Endothelial cell of umbilical vein (primary cell): ENCODE data around the gene NDUFAF7. TPM values are rescaled to one million over a fixed set of nuclear protein-coding genes. Genes with fewer than 3 reads are reported as not detected.
A peak's percentile ranks its signal among the peaks of the same experiment; 100 is the strongest.

Experiments
- BruUV-seq: library from RNA; stranded (reverse); fragments of 400-500 nt; replicated peaks from 2 replicates; lab custom pipeline; 2021; lab: Mats Ljungman, UMichigan
- CTCF ChIA-PET: fragments of 300-600, 350-600 bp; sonication (Branson Sonifier 250); formaldehyde crosslinking; loops from one replicate; lab custom pipeline; 2021; ENCODE audit warnings: antibody characterized with exemption, inconsistent platforms; lab: Charles Lee
- POLR2A ChIA-PET: fragments of 300-600, 350-600 bp; sonication (Branson Sonifier 250); formaldehyde crosslinking; loops from one replicate; lab custom pipeline; 2021; ENCODE audit warnings: antibody characterized with exemption, inconsistent platforms; lab: Charles Lee
- DNase-seq: peaks from one replicate; pipeline ENCODE4 v3.0.0-alpha.2; 2011; ENCODE audit warnings: low read depth, low spot score
- FAIRE-seq: peaks from 2 replicates; lab custom pipeline; 2011; peaks lifted over from hg19 to GRCh38; lab: Jason Lieb, UNC
- H2AFZ ChIP-seq: 2 replicates; pipeline ENCODE4 v1.6.0; 2012; ENCODE audit warnings: low read depth, low read length, control low read depth, inconsistent platforms
- H3K27ac ChIP-seq: 2 replicates; pipeline ENCODE4 v1.5.1; 2011; ENCODE audit warnings: low read depth, mild to moderate bottlenecking, control low read depth, low read length, moderate library complexity; ENCODE audit not compliant: insufficient read depth
- H3K27me3 ChIP-seq, 2 experiments: 2 replicates each; pipeline versions ENCODE4 v1.6.0 to v1.6.1; 2011; ENCODE audit warnings: low read length in 2 of 2, mixed read lengths in 1 of 2; ENCODE audit not compliant: control insufficient read depth in 2 of 2, insufficient read depth in 2 of 2
- H3K36me3 ChIP-seq, 2 experiments: 2 replicates in 1 of 2; 3 replicates in 1 of 2; pipeline ENCODE4 v1.5.1; 2011; ENCODE audit warnings: low read length in 2 of 2, mild to moderate bottlenecking in 1 of 2, moderate library complexity in 1 of 2; ENCODE audit not compliant: control insufficient read depth in 2 of 2, insufficient read depth in 2 of 2; ENCODE audit errors: extremely low read depth in 1 of 2
- H3K4me1 ChIP-seq: 3 replicates; pipeline ENCODE4 v1.5.1; 2011; ENCODE audit warnings: mild to moderate bottlenecking, low read length; ENCODE audit not compliant: control insufficient read depth, insufficient read depth; ENCODE audit errors: extremely low read depth
- H3K4me2 ChIP-seq: 2 replicates; pipeline ENCODE4 v1.6.1; 2011; ENCODE audit warnings: low read length, control low read depth, mixed read lengths; ENCODE audit not compliant: insufficient read depth
- H3K4me3 ChIP-seq, 3 experiments: fragments of 200-600 bp in 1 of 3; sonication (generic), shearing (Covaris generic) in 1 of 3; replicated peaks in 1 of 3; 2 replicates each; pipeline ENCODE4 v1.5.1; 2011 to 2016; ENCODE audit warnings: control low read depth in 3 of 3, low read length in 3 of 3, mild to moderate bottlenecking in 2 of 3, inconsistent platforms in 1 of 3, low read depth in 1 of 3, moderate library complexity in 1 of 3; ENCODE audit not compliant: insufficient read depth in 1 of 3
- H3K79me2 ChIP-seq: 2 replicates; pipeline ENCODE4 v1.6.0; 2012; ENCODE audit warnings: low read length, inconsistent platforms; ENCODE audit not compliant: control insufficient read depth, insufficient read depth
- H3K9ac ChIP-seq: replicated peaks from 2 replicates; pipeline ENCODE3; 2011; ENCODE audit warnings: low read length, control low read depth; ENCODE audit not compliant: insufficient read depth; ENCODE audit errors: extremely low read depth
- H3K9me1 ChIP-seq: replicated peaks from 3 replicates; pipeline ENCODE4 v1.6.0; 2011; ENCODE audit warnings: mild to moderate bottlenecking, low read length; ENCODE audit not compliant: control insufficient read depth, insufficient read depth; ENCODE audit errors: extremely low read depth
- H3K9me3 ChIP-seq: replicated peaks from 2 replicates; pipeline ENCODE4 v1.5.1; 2012; ENCODE audit warnings: low read length, inconsistent platforms; ENCODE audit not compliant: control insufficient read depth, insufficient read depth
- H4K20me1 ChIP-seq: replicated peaks from 2 replicates; pipeline ENCODE3; 2011; ENCODE audit warnings: mild to moderate bottlenecking, low read length; ENCODE audit not compliant: control insufficient read depth, insufficient read depth; ENCODE audit errors: extremely low read depth
- EZH2 ChIP-seq: IDR thresholded peaks from 2 replicates; pipeline ENCODE4 v1.6.1; 2012; ENCODE audit warnings: borderline replicate concordance, low read depth, mild to moderate bottlenecking, moderate library complexity, low read length, inconsistent platforms; ENCODE audit not compliant: severe bottlenecking
- FOS ChIP-seq: IDR thresholded peaks from 2 replicates; pipeline ENCODE4 v1.6.1; 2011; ENCODE audit warnings: mild to moderate bottlenecking, low read length, moderate library complexity, borderline replicate concordance; ENCODE audit not compliant: insufficient read depth
- JUN ChIP-seq: IDR thresholded peaks from 2 replicates; pipeline ENCODE4 v1.6.1; 2011; ENCODE audit warnings: borderline replicate concordance, low read depth; ENCODE audit not compliant: insufficient read length, insufficient read depth
- MYC ChIP-seq: IDR thresholded peaks from one replicate; pipeline ENCODE4 v1.6.1; 2011; ENCODE audit warnings: mild to moderate bottlenecking, low read depth, low read length
- POLR2AphosphoS5 ChIP-seq: IDR thresholded peaks from 2 replicates; pipeline ENCODE4 v1.6.1; 2012; ENCODE audit warnings: low read depth, mild to moderate bottlenecking, control low read depth, low read length, moderate library complexity; ENCODE audit not compliant: insufficient read depth
- dilution Hi-C: fragments of 300-500 bp; cut with MboI; formaldehyde crosslinking; loops from one replicate; pipeline ENCODE4 v1.15.0; 2019; ENCODE audit warnings: low sequenced_read_pairs; ENCODE audit not compliant: extremely low pct_ligation_motif_present
- intact Hi-C: fragments of 100-400 bp; cut with micrococcal nuclease; formaldehyde crosslinking; loops from one replicate; pipeline ENCODE4 v1.10.0; 2022
- polyA plus RNA-seq, 4 experiments: library from polyadenylated mRNA; depleted of rRNA in 3 of 4; stranded (reverse) in 3 of 4; unstranded in 1 of 4; fragments of >200 nt; gene quantifications; 2 replicates each; pipeline versions ENCODE4 v1.2.1 to v1.2.3, GENCODE V29; 2011 to 2012; ENCODE audit warnings: missing spikeins in 1 of 4
- total RNA-seq: library from RNA; stranded (reverse); gene quantifications from 2 replicates; pipeline ENCODE4 v1.2.3, GENCODE V29; 2021
- TF ChIP-seq, protein P1 (sequence below), 2 donors: IDR thresholded peaks; 1 replicate in 1 of 2; 2 replicates in 1 of 2; pipeline ENCODE4 v1.5.1; 2011; ENCODE audit warnings: low read length in 2 of 2, mild to moderate bottlenecking in 2 of 2, moderate library complexity in 2 of 2, control low read depth in 1 of 2, inconsistent platforms in 1 of 2, low read depth in 1 of 2; ENCODE audit not compliant: insufficient read depth in 1 of 2; ENCODE audit errors: extremely low read depth in 1 of 2
- TF ChIP-seq, protein P2 (sequence below): IDR thresholded peaks from 2 replicates; pipeline ENCODE4 v1.6.1; 2011; ENCODE audit not compliant: insufficient read depth, insufficient read length

Gene NDUFAF7
- total and polyA plus RNA-seq, 2 donors (not counting 3 experiments of a cell fraction or from before 2014, with no cell fraction given): 11.6 to 23.4 TPM

DNA sequence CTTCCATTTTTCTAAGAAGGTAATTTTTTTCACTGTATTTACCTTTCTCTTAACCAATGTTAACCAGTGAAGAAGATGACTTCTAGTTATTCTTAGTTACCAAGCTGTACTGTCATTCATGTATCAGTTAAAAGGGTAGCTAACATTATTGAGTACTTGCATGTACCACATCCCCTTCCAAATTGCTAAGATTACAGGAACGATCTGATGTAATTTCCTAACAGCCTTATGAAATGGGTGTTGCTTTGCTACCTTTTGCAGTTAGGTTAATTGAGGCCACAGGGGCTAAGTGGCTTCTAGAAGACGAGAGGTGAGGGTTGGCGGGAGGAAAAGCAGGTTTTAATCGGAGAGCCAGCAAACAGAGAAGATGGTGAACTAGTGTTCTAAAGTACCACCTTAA is 41.2 kb upstream of the NDUFAF7 start:
- Histone ChIP-seq H3K4me1 (peaks cover 6% of the 10 kb centered on the region), H2AFZ (peak overlapping the region; percentile 58), H3K27me3 (peaks cover 0 to 4% of the 10 kb centered on the region in 2 experiments), H3K9me3 (no peaks in the 10 kb centered on the region), H3K4me3 (no peak overlapping the region), H4K20me1 (no peaks in the 10 kb centered on the region), H3K9me1 (no peaks in the 10 kb centered on the region), H3K27ac (no peak overlapping the region), H3K36me3 (no peaks in the 10 kb centered on the region), H3K79me2 (no peaks in the 10 kb centered on the region), H3K9ac (no peak overlapping the region), H3K4me2 (no peak overlapping the region)
- ChIA-PET CTCF (interaction anchor here (1.0 to 1.2 kb wide), 2 partner anchors 9 to 21 kb away, joined by 3 to 5 read pairs; no protein-coding TSS in a partner anchor), POLR2A (no interaction called here)
- dilution Hi-C loops (no loop called here), intact Hi-C loops (no loop called here)
- DNase-seq: no peak
- FAIRE-seq: no peak
- BruUV-seq: no TSS peak
- TF ChIP-seq POLR2AphosphoS5 (no peak), JUN (no peak), MYC (no peak), FOS (no peak), EZH2 (no peak)
- TF ChIP-seq, protein P1, sequence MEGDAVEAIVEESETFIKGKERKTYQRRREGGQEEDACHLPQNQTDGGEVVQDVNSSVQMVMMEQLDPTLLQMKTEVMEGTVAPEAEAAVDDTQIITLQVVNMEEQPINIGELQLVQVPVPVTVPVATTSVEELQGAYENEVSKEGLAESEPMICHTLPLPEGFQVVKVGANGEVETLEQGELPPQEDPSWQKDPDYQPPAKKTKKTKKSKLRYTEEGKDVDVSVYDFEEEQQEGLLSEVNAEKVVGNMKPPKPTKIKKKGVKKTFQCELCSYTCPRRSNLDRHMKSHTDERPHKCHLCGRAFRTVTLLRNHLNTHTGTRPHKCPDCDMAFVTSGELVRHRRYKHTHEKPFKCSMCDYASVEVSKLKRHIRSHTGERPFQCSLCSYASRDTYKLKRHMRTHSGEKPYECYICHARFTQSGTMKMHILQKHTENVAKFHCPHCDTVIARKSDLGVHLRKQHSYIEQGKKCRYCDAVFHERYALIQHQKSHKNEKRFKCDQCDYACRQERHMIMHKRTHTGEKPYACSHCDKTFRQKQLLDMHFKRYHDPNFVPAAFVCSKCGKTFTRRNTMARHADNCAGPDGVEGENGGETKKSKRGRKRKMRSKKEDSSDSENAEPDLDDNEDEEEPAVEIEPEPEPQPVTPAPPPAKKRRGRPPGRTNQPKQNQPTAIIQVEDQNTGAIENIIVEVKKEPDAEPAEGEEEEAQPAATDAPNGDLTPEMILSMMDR (IDR thresholded peaks at IDR 0.05; ENCODE audit: extremely low read depth in 1 of 2, insufficient read depth in 1 of 2, low read depth in 1 of 2, low read length in 2 of 2): no peak
- TF ChIP-seq, protein P2, sequence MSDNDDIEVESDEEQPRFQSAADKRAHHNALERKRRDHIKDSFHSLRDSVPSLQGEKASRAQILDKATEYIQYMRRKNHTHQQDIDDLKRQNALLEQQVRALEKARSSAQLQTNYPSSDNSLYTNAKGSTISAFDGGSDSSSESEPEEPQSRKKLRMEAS: no peak
